HEK293T (cell line): ENCODE data around the gene ZCCHC7.
"Not testable (repeated sequence)": the region's sequence is repeated elsewhere in the genome, so short reads cannot be mapped to it uniquely, and the experiment has no call there.

Experiments used
- CTCF ChIA-PET: fragments of 350-600 bp; formaldehyde crosslinking; extraction: SDS; loops from one replicate; lab custom pipeline; 2021; ENCODE audit warnings: antibody characterized with exemption, inconsistent platforms; lab: Yijun Ruan, JAX
- POLR2A ChIA-PET: fragments of 350-600 bp; formaldehyde crosslinking; extraction: SDS; loops from one replicate; lab custom pipeline; 2020; ENCODE audit warnings: antibody characterized with exemption, inconsistent platforms; lab: Yijun Ruan, JAX
- DNase-seq: peaks from one replicate; pipeline ENCODE4 v3.0.0; 2012; ENCODE audit warnings: mixed read lengths; ENCODE audit errors: extremely low spot score
- ARNT ChIP-seq: fragments of 450-650 bp; IDR thresholded peaks from 2 replicates; pipeline ENCODE4 v1.6.1; 2017; ENCODE audit warnings: mild to moderate bottlenecking
- BHLHE40 ChIP-seq: fragments of 450-650 bp; IDR thresholded peaks from 2 replicates; pipeline ENCODE4 v1.6.1; 2016; ENCODE audit warnings: mild to moderate bottlenecking, moderate library complexity, borderline replicate concordance
- CTBP1 ChIP-seq: fragments of 450-650 bp; IDR thresholded peaks from 2 replicates; pipeline ENCODE4 v1.6.1; 2016; ENCODE audit warnings: borderline replicate concordance
- ELF4 ChIP-seq: fragments of 450-650 bp; IDR thresholded peaks from 2 replicates; pipeline ENCODE4 v1.6.1; 2017; ENCODE audit warnings: antibody characterized with exemption
- FOXA1 ChIP-seq: fragments of 450-650 bp; IDR thresholded peaks from 2 replicates; pipeline ENCODE4 v1.6.1; 2016; ENCODE audit warnings: mild to moderate bottlenecking
- FOXK2 ChIP-seq: fragments of 450-650 bp; IDR thresholded peaks from 2 replicates; pipeline ENCODE4 v1.6.1; 2016; ENCODE audit warnings: mild to moderate bottlenecking
- FOXM1 ChIP-seq: fragments of 450-650 bp; IDR thresholded peaks from 2 replicates; pipeline ENCODE4 v1.6.1; 2017; ENCODE audit warnings: mild to moderate bottlenecking, borderline replicate concordance
- HDGF ChIP-seq: fragments of 450-650 bp; IDR thresholded peaks from 2 replicates; pipeline ENCODE4 v1.6.1; 2017; ENCODE audit warnings: antibody characterized with exemption, borderline replicate concordance
- L3MBTL2 ChIP-seq: fragments of 450-650 bp; conservative IDR thresholded peaks from 2 replicates; pipeline ENCODE4 v1.6.1; 2016; ENCODE audit warnings: mild to moderate bottlenecking
- LEF1 ChIP-seq: fragments of 450-650 bp; IDR thresholded peaks from 2 replicates; pipeline ENCODE4 v1.6.1; 2017; ENCODE audit warnings: mild to moderate bottlenecking, borderline replicate concordance
- NFRKB ChIP-seq: fragments of 450-650 bp; IDR thresholded peaks from 2 replicates; pipeline ENCODE4 v1.6.1; 2016; ENCODE audit warnings: mild to moderate bottlenecking, moderate library complexity
- PKNOX1 ChIP-seq: fragments of 450-650 bp; IDR thresholded peaks from 2 replicates; pipeline ENCODE4 v1.6.1; 2016
- SP1 ChIP-seq: fragments of 450-650 bp; IDR thresholded peaks from 2 replicates; pipeline ENCODE4 v1.6.1; 2017
- SUZ12 ChIP-seq: fragments of 450-650 bp; IDR thresholded peaks from 2 replicates; pipeline ENCODE4 v1.6.1; 2016; ENCODE audit warnings: mild to moderate bottlenecking
- TARDBP ChIP-seq: fragments of 450-650 bp; IDR thresholded peaks from 2 replicates; pipeline ENCODE4 v1.6.1; 2016
- ZNF384 ChIP-seq: fragments of 450-650 bp; IDR thresholded peaks from 2 replicates; pipeline ENCODE4 v1.6.1; 2016

Gene ZCCHC7

GRCh38 chr9:37290940-37291485 is 170.6 kb downstream of the ZCCHC7 start:
- POLR2A ChIA-PET = no interaction called here
- TF ChIP-seq ARNT (no peak), SP1 (no peak), LEF1 (no peak)
- CTCF ChIA-PET = no interaction called here
- no peak for DNase-seq

- POLR2A ChIA-PET, CTCF ChIA-PET, DNase-seq: not testable (repeated sequence)
Measured at GRCh38 chr9:37291612-37292238, 171.4 kb downstream of the ZCCHC7 start.

- ChIA-PET POLR2A (no interaction called here), CTCF (interaction anchor here (0.6 kb wide), 1 partner anchor 55 kb away, joined by 3 read pairs; no protein-coding TSS in a partner anchor)
- DNase-seq = no peak
- TF ChIP-seq TARDBP (no peak), L3MBTL2 (no peak), SP1 (no peak), ELF4 (no peak), BHLHE40 (no peak), ZNF384 (no peak), PKNOX1 (no peak), FOXK2 (no peak), FOXA1 (no peak), CTBP1 (no peak), ARNT (no peak), LEF1 (no peak), SUZ12 (no peak), FOXM1 (no peak), NFRKB (no peak), HDGF (no peak)
Measured at GRCh38 chr9:37292896-37293295, 172.5 kb downstream of the ZCCHC7 start.

GRCh38 chr9:37293664-37294524 is 173.5 kb downstream of the ZCCHC7 start:
- ChIA-PET POLR2A (no interaction called here), CTCF (no interaction called here)
- no peak for DNase-seq
- no peak for TF ChIP-seq ARNT
- TF ChIP-seq TARDBP = no peak
- TF ChIP-seq CTBP1 = no peak

GRCh38 chr9:37295178-37295577 is 174.8 kb downstream of the ZCCHC7 start:
- ChIA-PET POLR2A (no interaction called here), CTCF (no interaction called here)
- no peak for DNase-seq
- TF ChIP-seq FOXK2 (no peak), ELF4 (no peak), CTBP1 (no peak), ARNT (no peak), SP1 (no peak), BHLHE40 (no peak), SUZ12 (no peak), TARDBP (no peak), ZNF384 (no peak), NFRKB (no peak), FOXA1 (no peak), LEF1 (no peak), FOXM1 (no peak)

GRCh38 chr9:37295796-37296195 is 175.4 kb downstream of the ZCCHC7 start:
- no peak for TF ChIP-seq FOXM1
- TF ChIP-seq FOXA1 = no peak
- TF ChIP-seq L3MBTL2 = no peak
- no peak for TF ChIP-seq BHLHE40
- TF ChIP-seq LEF1 = no peak

GRCh38 chr9:37297592-37297991 is 177.2 kb downstream of the ZCCHC7 start:
- no peak for DNase-seq
- CTCF ChIA-PET = no interaction called here
- POLR2A ChIA-PET = no interaction called here
- TF ChIP-seq L3MBTL2 = no peak

More at GRCh38 chr9:37295796-37296195, 175.4 kb downstream of the ZCCHC7 start:
- DNase-seq = peak; percentile 10
- POLR2A ChIA-PET = no interaction called here
- CTCF ChIA-PET = no interaction called here

- no peak for TF ChIP-seq FOXM1
- no peak for TF ChIP-seq FOXK2
- TF ChIP-seq ARNT = no peak
- TF ChIP-seq LEF1 = no peak
- no peak for TF ChIP-seq CTBP1
- TF ChIP-seq HDGF = no peak
- no peak for TF ChIP-seq FOXA1
- TF ChIP-seq L3MBTL2 = no peak
- no peak for TF ChIP-seq TARDBP
- no peak for TF ChIP-seq SUZ12
- TF ChIP-seq PKNOX1 = no peak
- TF ChIP-seq SP1 = no peak
- TF ChIP-seq ZNF384 = no peak
- no peak for TF ChIP-seq BHLHE40
- no peak for TF ChIP-seq NFRKB
- TF ChIP-seq ELF4 = no peak
- DNase-seq = no peak
- CTCF ChIA-PET = no interaction called here
- POLR2A ChIA-PET = no interaction called here
Measured at GRCh38 chr9:37300620-37301019, 180.2 kb downstream of the ZCCHC7 start.
